ENCODE data around the gene RPLP2.

Gene RPLP2

DNA sequence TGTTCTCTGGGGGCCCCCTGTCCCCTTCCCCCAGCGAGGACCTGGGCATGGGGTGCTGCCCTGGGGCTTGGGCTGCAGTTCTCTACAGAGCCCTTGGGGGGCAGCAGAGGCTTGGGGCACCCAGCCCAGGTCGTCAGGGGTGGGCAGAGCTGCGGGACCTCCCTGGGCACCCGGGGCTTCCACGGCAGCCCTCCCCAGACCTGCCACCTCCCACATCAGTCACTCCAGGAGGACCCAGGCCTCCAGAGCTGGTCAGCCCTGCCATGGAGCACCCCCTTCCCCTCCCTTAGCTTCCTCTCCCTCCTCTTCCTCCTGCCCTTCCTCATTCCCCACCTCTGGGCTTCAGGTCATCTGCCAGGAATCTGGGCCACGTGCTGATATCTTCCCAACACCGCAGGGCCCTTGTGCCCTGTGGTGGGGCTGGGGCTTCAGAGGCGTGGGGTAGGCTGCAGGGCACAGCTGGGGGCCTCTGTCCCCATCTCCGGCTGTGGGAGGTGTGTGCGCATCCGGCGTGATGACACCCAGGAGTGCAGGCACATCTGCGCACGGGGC lies 38.7 kb downstream of the RPLP2 start (continued):
- TF ChIP-seq, protein P1, sequence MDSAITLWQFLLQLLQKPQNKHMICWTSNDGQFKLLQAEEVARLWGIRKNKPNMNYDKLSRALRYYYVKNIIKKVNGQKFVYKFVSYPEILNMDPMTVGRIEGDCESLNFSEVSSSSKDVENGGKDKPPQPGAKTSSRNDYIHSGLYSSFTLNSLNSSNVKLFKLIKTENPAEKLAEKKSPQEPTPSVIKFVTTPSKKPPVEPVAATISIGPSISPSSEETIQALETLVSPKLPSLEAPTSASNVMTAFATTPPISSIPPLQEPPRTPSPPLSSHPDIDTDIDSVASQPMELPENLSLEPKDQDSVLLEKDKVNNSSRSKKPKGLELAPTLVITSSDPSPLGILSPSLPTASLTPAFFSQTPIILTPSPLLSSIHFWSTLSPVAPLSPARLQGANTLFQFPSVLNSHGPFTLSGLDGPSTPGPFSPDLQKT (IDR thresholded peaks at IDR 0.05; ENCODE audit: borderline replicate concordance, low read depth, low read length), result no peak
- TF ChIP-seq, protein P2, sequence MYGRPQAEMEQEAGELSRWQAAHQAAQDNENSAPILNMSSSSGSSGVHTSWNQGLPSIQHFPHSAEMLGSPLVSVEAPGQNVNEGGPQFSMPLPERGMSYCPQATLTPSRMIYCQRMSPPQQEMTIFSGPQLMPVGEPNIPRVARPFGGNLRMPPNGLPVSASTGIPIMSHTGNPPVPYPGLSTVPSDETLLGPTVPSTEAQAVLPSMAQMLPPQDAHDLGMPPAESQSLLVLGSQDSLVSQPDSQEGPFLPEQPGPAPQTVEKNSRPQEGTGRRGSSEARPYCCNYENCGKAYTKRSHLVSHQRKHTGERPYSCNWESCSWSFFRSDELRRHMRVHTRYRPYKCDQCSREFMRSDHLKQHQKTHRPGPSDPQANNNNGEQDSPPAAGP (tag by site-specific recombination; IDR thresholded peaks at IDR 0.05), result 0 out of 2 replicates have a peak, but pooled peaks have one; percentile 32
- TF ChIP-seq, protein P3, sequence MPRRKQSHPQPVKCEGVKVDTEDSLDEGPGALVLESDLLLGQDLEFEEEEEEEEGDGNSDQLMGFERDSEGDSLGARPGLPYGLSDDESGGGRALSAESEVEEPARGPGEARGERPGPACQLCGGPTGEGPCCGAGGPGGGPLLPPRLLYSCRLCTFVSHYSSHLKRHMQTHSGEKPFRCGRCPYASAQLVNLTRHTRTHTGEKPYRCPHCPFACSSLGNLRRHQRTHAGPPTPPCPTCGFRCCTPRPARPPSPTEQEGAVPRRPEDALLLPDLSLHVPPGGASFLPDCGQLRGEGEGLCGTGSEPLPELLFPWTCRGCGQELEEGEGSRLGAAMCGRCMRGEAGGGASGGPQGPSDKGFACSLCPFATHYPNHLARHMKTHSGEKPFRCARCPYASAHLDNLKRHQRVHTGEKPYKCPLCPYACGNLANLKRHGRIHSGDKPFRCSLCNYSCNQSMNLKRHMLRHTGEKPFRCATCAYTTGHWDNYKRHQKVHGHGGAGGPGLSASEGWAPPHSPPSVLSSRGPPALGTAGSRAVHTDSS (tag by site-specific recombination; IDR thresholded peaks at IDR 0.05), result peak; percentile 90
- TF ChIP-seq, protein P4, sequence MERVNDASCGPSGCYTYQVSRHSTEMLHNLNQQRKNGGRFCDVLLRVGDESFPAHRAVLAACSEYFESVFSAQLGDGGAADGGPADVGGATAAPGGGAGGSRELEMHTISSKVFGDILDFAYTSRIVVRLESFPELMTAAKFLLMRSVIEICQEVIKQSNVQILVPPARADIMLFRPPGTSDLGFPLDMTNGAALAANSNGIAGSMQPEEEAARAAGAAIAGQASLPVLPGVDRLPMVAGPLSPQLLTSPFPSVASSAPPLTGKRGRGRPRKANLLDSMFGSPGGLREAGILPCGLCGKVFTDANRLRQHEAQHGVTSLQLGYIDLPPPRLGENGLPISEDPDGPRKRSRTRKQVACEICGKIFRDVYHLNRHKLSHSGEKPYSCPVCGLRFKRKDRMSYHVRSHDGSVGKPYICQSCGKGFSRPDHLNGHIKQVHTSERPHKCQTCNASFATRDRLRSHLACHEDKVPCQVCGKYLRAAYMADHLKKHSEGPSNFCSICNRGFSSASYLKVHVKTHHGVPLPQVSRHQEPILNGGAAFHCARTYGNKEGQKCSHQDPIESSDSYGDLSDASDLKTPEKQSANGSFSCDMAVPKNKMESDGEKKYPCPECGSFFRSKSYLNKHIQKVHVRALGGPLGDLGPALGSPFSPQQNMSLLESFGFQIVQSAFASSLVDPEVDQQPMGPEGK (tag by site-specific recombination; IDR thresholded peaks at IDR 0.05), result peak; percentile 64; the same call in 1 of the 2 replicates
- TF ChIP-seq, protein P5, sequence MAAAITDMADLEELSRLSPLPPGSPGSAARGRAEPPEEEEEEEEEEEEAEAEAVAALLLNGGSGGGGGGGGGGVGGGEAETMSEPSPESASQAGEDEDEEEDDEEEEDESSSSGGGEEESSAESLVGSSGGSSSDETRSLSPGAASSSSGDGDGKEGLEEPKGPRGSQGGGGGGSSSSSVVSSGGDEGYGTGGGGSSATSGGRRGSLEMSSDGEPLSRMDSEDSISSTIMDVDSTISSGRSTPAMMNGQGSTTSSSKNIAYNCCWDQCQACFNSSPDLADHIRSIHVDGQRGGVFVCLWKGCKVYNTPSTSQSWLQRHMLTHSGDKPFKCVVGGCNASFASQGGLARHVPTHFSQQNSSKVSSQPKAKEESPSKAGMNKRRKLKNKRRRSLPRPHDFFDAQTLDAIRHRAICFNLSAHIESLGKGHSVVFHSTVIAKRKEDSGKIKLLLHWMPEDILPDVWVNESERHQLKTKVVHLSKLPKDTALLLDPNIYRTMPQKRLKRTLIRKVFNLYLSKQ (tag by site-specific recombination; IDR thresholded peaks at IDR 0.05; ENCODE audit: borderline replicate concordance), result no peak

DNA sequence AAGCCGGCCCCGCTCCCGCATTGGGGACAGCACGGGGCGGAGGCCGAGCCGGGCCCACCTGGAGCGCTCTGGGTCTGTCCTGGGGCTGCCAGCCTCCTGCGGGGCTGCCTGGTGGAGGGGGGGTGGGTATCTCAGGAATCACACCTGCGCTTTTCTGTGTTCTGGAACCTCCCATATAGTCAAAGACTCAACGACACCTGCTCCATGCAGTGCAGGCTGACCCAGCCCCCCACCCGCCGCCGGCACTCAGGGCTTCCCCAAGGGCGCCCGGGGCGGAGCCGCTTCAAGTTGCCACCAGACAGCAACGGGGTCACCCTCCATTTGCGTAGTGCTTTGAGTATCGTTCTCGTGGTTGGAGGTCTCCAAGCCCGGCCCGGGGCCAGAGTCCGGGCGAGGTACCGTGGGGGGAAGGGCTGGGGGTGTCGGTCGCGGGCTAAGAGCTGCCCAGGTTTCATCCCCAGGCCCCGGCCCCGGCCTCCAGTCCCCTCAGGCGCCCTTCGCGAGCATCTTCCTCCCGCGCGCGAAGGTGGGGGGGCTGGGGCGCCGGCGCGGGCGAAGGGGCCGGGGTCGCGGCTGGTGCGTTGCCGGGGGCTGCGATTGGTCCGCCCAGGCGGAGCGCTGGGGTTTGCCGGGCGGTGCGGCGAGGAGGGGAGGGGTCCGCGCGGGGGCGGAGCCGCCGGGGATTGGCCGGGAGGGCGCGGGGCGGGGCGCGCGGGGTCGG lies 39.5 kb downstream of the RPLP2 start:
- peak overlapping the region; percentile 34 for H3K4me3 ChIP-seq (ENCODE audit: low read depth, low read length)
- no peaks in the 10 kb centered on the region for H3K9me3 ChIP-seq (ENCODE audit: control insufficient read depth, insufficient read depth, low read depth, low read length)
- ChIA-PET CTCF (interaction anchor here (0.7 to 1.8 kb wide), 7 partner anchors 8 to 202 kb away, joined by 3 to 10 read pairs (median 3); no protein-coding TSS in a partner anchor), POLR2A (interaction anchor here (1.1 kb wide), 1 partner anchor 46 kb away, joined by 3 read pairs; no protein-coding TSS in a partner anchor)
- H3K36me3 ChIP-seq (ENCODE audit: control insufficient read depth in 2 of 2, insufficient read depth in 1 of 2, low read length in 2 of 2), result no peaks in the 10 kb centered on the region
- no peak overlapping the region for H3K27ac ChIP-seq (ENCODE audit: extremely low read depth, low read depth, low read length)
- H3K4me1 ChIP-seq (ENCODE audit: control insufficient read depth, insufficient read depth, low read length), result 0 out of 2 replicates have a peak, but pooled peaks cover 6% of the 10 kb centered on the region
- TF ChIP-seq ZFP69B (tag by site-specific recombination; IDR thresholded peaks at IDR 0.05) (0 out of 2 replicates have a peak, but pooled peaks have one; percentile 12), ZXDB (tag by site-specific recombination; IDR thresholded peaks at IDR 0.05) (0 out of 2 replicates have a peak, but pooled peaks have one; percentile 14), OSR2 (tag by site-specific recombination; IDR thresholded peaks at IDR 0.05) (no peak), ZFHX2 (tag by site-specific recombination; conservative IDR thresholded peaks at IDR 0.05) (no peak), ZNF629 (tag by site-specific recombination; IDR thresholded peaks at IDR 0.05) (no peak), ZNF335 (tag by site-specific recombination; conservative IDR thresholded peaks at IDR 0.05) (peak; percentile 54), ZNF473 (tag by site-specific recombination; IDR thresholded peaks at IDR 0.05) (no peak), SALL2 (tag by site-specific recombination; IDR thresholded peaks at IDR 0.05; ENCODE audit: borderline replicate concordance) (no peak)
- TF ChIP-seq, protein P6, sequence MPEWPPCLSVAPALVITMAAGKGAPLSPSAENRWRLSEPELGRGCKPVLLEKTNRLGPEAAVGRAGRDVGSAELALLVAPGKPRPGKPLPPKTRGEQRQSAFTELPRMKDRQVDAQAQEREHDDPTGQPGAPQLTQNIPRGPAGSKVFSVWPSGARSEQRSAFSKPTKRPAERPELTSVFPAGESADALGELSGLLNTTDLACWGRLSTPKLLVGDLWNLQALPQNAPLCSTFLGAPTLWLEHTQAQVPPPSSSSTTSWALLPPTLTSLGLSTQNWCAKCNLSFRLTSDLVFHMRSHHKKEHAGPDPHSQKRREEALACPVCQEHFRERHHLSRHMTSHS (tag by site-specific recombination; IDR thresholded peaks at IDR 0.05), result no peak
- TF ChIP-seq, protein P7, sequence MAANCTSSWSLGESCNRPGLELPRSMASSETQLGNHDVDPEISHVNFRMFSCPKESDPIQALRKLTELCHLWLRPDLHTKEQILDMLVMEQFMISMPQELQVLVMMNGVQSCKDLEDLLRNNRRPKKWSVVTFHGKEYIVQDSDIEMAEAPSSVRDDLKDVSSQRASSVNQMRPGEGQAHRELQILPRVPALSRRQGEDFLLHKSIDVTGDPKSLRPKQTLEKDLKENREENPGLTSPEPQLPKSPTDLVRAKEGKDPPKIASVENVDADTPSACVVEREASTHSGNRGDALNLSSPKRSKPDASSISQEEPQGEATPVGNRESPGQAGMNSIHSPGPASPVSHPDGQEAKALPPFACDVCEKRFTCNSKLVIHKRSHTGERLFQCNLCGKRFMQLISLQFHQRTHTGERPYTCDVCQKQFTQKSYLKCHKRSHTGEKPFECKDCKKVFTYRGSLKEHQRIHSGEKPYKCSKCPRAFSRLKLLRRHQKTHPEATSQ (tag by site-specific recombination; IDR thresholded peaks at IDR 0.05), result no peak
- TF ChIP-seq, protein P8, sequence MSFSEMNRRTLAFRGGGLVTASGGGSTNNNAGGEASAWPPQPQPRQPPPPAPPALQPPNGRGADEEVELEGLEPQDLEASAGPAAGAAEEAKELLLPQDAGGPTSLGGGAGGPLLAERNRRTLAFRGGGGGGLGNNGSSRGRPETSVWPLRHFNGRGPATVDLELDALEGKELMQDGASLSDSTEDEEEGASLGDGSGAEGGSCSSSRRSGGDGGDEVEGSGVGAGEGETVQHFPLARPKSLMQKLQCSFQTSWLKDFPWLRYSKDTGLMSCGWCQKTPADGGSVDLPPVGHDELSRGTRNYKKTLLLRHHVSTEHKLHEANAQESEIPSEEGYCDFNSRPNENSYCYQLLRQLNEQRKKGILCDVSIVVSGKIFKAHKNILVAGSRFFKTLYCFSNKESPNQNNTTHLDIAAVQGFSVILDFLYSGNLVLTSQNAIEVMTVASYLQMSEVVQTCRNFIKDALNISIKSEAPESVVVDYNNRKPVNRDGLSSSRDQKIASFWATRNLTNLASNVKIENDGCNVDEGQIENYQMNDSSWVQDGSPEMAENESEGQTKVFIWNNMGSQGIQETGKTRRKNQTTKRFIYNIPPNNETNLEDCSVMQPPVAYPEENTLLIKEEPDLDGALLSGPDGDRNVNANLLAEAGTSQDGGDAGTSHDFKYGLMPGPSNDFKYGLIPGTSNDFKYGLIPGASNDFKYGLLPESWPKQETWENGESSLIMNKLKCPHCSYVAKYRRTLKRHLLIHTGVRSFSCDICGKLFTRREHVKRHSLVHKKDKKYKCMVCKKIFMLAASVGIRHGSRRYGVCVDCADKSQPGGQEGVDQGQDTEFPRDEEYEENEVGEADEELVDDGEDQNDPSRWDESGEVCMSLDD (tag by site-specific recombination; IDR thresholded peaks at IDR 0.05), result 0 out of 2 replicates have a peak, but pooled peaks have one; percentile 30

Measured in HEK293 (cell line).